ES-I3 (cell line): ENCODE results near the gene KRT7.

Experiments
- H3K36me3 ChIP-seq: 2 replicates; pipeline ENCODE4 v1.6.1; 2013; ENCODE audit warnings: mild to moderate bottlenecking, low read length, control low read depth, moderate library complexity; ENCODE audit not compliant: insufficient read depth
- H3K4me1 ChIP-seq: 2 replicates; pipeline ENCODE4 v1.6.1; 2013; ENCODE audit warnings: mild to moderate bottlenecking, control low read depth, low read length; ENCODE audit not compliant: insufficient read depth
- H3K9ac ChIP-seq: 2 replicates; pipeline ENCODE4 v1.6.1; 2013; ENCODE audit warnings: low read depth, mild to moderate bottlenecking, low read length, moderate library complexity
- H3K9me3 ChIP-seq: 2 replicates; pipeline ENCODE4 v1.6.1; 2013; ENCODE audit warnings: mild to moderate bottlenecking, low read length, moderate library complexity; ENCODE audit not compliant: control insufficient read depth, insufficient read depth

The KRT7 gene

GRCh38 chr12:52267699-52268098 lies 34.7 kb downstream of the KRT7 start:
- H3K4me1 ChIP-seq = peaks cover 4% of the 10 kb centered on the region; the same call in 1 of the 2 replicates
- H3K36me3 ChIP-seq = no peaks in the 10 kb centered on the region
- no peak overlapping the region for H3K9ac ChIP-seq
- H3K9me3 ChIP-seq = no peaks in the 10 kb centered on the region

- H3K4me1 ChIP-seq = peaks cover 4% of the 10 kb centered on the region; the same call in 1 of the 2 replicates
- no peak overlapping the region for H3K9ac ChIP-seq
- H3K9me3 ChIP-seq = no peaks in the 10 kb centered on the region
- H3K36me3 ChIP-seq = no peaks in the 10 kb centered on the region
These were observed 35.2 kb downstream of the KRT7 start for GRCh38 chr12:52268212-52268611.

DNA sequence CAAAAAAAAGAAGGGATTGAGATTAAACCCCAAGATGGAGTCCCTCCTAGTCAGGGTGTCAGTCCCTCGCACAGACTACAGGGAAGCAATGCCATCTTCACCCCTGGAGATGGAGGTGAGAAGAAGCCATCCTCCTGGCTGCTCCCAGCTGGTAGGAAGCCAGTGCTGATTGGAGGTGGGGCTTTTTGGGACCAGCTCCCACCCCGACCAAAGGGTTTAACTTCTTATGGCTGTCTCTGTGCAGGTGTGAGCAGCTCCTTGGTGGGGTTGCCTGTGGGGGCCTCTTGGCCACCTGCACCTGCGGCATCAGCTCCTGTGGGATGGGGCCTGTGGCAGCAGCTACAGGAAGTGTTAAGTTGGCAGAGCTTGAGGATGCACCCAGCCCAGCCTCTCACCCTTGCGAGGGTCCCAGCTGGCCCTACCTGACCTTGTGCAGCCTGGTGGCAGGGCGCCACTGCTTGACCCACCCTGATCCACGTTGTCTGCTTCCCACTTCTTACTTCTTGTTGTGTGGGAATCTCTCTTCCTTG lies 37.6 kb downstream of the KRT7 start:
- peaks cover 4% of the 10 kb centered on the region; the same call in 1 of the 2 replicates for H3K4me1 ChIP-seq
- no peaks in the 10 kb centered on the region for H3K9me3 ChIP-seq

GRCh38 chr12:52271158-52271557 lies 38.1 kb downstream of the KRT7 start:
- Histone ChIP-seq H3K4me1 (peaks cover 4% of the 10 kb centered on the region; the same call in 1 of the 2 replicates), H3K9me3 (no peaks in the 10 kb centered on the region), H3K9ac (no peak overlapping the region)

More for the DNA sequence above, 37.6 kb downstream of the KRT7 start:
- H3K9ac ChIP-seq = no peak overlapping the region
- no peaks in the 10 kb centered on the region for H3K36me3 ChIP-seq

DNA sequence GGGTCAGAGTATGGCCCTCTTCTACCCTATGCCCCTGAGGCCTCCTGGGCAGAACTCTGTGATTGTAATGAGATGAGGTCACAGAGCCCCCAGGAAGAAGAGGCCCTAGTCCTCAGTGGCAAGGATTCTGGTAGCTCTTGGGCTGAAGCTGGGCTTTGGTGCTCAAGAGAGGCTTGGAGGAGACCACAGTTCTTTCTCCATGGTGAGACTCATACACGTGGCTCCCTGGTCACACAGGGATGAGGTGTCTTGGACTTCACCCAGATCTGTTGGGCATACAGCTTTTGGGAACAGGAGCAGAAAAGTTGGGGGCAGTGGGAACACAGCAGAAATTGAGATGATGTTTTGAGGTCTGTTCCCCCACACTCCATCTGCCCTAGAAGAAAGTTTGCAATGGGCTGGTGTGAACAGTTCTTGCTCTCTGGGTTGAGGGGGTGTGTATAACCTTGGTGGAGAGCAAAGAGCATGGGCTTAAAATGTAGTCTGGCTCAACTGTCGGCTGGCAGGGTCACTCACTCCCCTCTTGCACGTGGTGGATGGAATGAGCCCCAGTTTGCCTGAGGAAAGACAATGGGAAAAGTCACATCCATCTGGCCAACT lies 41.6 kb downstream of the KRT7 start, which contains the start of gene KRT86:
TSS of gene KRT86 (plus strand) at position 125 of the 600 bp plus-strand sequence. CDS start 27,272 bp downstream, outside the sequence.
- H3K36me3 ChIP-seq = no peaks in the 10 kb centered on the region
- H3K9ac ChIP-seq = no peak within 1 kb of the TSS
- H3K4me1 ChIP-seq = no peaks in the 10 kb centered on the region
- no peaks in the 10 kb centered on the region for H3K9me3 ChIP-seq

More at GRCh38 chr12:52271158-52271557, 38.1 kb downstream of the KRT7 start:
- H3K36me3 ChIP-seq = no peaks in the 10 kb centered on the region

- Histone ChIP-seq H3K9ac (no peak overlapping the region), H3K36me3 (no peaks in the 10 kb centered on the region), H3K4me1 (no peaks in the 10 kb centered on the region), H3K9me3 (no peaks in the 10 kb centered on the region)
These were observed 42.6 kb downstream of the KRT7 start for GRCh38 chr12:52275686-52276085.

GRCh38 chr12:52277486-52278245 lies 44.6 kb downstream of the KRT7 start:
- Histone ChIP-seq H3K4me1 (no peaks in the 10 kb centered on the region), H3K9me3 (no peaks in the 10 kb centered on the region), H3K9ac (no peak overlapping the region), H3K36me3 (no peaks in the 10 kb centered on the region)

DNA sequence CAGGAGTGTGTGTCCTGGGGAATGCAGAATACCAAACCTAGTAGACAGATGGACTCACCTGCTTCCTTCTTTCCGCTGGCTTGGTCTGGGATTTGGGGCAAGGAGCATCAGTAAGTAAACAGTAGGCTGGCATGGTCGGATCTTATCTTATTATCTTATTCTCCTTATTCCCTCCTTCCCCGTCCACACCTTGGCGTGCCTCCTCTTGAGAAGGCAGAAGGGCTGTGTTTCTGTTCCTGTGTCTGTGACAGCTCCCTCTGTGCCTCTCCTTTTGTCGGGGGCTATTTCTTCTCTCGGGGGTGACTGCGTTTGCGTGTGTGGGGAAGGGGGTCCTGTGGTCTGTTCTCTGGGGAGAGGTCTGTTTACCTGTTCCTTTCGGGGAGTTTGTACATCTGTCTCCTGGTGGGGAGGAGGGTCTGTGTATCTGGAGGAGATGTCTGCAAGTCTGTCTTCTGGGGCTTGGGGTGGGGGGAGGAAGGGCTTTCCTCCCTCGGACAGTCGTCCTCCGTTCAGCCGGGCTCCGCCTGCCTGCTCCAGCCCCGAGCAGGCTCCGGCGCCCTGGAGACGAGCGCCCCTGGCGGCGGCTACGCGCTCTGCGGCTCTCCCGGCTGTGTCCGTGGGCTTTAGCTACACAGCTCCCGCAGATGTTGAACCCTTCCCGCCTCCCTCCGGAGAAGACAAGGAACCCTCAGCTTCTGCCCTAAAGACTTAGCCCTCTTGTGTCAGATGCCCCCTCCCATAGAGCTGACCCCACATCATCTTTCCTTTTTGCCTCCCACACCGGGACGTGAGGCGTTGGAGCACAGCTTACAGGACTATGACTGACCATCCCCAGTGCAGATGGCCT lies 45.8 kb downstream of the KRT7 start:
- no peaks in the 10 kb centered on the region for H3K36me3 ChIP-seq
- peak overlapping the region; percentile 45; the same call in 1 of the 2 replicates for H3K9ac ChIP-seq
- no peaks in the 10 kb centered on the region for H3K4me1 ChIP-seq
- H3K9me3 ChIP-seq = no peaks in the 10 kb centered on the region

DNA sequence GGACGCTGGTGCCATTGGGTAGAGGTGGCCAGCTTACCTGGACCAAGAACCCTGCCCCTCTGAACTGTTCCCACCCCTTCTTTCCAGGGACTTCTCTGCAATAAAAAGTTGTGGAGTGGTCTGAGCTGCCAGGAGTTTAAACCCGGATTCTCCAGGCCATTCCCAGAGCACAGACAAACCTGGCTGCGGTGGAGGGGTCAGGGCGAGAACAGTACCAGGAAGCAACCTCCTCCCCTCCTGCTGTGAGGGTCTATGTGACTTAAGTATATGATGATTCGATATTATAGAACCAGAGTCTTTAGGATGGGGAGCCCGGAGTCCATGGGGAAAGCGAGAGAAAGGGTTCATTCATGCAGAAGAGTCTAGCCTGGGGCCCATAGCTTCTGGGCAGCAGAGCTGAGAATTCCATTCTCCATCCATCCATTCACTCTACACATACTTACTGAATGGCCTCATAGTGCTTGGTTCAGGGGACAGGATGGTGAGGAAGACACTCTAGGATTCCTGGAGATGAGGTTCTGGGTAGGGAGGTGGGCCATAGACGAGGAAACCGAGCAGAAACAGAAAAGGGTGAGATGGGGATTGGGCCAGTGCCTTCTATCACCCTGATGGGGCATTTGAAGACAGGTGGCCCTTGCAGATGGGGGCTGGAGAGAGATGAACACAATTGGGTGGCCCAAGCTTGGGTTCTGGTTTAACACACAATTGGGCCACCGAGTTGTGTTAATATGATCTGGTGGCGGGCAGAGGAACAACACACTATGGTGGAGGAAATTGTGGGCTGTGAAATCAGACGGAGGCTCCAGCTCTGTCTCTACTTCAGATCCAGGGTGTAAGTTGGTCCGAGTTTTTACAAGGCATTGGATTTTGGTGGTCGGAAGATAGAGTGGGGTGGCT lies 46.6 kb downstream of the KRT7 start:
- Histone ChIP-seq H3K36me3 (no peaks in the 10 kb centered on the region), H3K9ac (no peak overlapping the region), H3K4me1 (no peaks in the 10 kb centered on the region), H3K9me3 (no peaks in the 10 kb centered on the region)

DNA sequence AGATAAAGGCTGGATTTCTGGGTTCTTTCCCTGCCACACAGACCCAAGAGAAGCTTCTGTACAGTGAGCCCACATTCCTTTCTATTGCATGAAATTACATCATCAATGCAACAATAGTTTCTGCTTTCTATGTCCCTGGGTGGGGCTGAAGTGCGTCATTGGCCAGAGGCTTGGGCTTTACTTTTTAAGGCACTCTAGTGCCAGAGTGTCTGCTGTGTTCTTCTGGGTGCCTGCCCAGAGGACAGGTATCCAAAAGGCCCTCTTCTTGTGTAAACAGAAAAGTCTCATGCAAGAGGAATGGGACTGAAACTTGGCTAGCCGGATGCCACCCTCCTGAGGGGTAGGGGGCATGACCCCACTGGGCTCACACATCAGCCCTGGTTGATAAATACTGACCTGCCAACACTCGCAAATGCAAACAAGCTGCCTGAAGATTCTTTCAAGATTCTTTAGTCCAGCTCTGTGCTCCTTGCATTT lies 47.3 kb downstream of the KRT7 start:
- Histone ChIP-seq H3K9ac (no peak overlapping the region), H3K4me1 (no peaks in the 10 kb centered on the region), H3K9me3 (no peaks in the 10 kb centered on the region), H3K36me3 (no peaks in the 10 kb centered on the region)

- no peaks in the 10 kb centered on the region for H3K4me1 ChIP-seq
- H3K36me3 ChIP-seq = no peaks in the 10 kb centered on the region
- no peak overlapping the region for H3K9ac ChIP-seq
These were observed 47.9 kb downstream of the KRT7 start for GRCh38 chr12:52280796-52281560.

DNA sequence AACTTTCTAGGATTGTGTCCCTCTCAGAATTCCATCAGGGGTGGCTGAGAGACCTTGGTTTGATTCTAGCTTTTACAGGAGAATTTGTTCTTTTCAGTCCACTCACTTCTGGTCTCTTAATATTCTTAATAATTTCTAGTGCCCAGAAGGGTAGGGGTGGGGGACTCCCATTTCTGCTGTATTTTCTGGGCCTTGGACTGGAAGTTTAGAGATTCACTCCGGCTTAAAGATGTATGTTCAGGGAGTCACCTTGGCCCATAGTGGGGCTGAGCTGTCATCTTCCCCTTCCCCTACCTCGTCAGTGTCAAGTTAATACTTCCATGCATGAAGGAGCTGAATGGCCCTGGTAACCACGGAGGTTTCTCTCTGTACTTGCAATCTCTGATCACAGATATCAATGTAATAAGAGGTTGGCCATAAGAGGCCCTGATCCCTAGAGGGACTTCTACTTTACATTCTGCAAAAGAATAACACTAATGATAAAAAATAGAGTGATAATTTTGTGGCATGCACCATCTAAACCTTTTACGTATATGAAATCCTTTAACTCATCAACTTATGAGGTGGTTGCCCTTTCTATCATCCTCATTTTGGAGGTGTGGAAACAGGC lies 51.6 kb downstream of the KRT7 start:
- Histone ChIP-seq H3K9me3 (no peaks in the 10 kb centered on the region), H3K4me1 (no peaks in the 10 kb centered on the region), H3K36me3 (no peaks in the 10 kb centered on the region), H3K9ac (no peak overlapping the region)

More at GRCh38 chr12:52280796-52281560, 47.9 kb downstream of the KRT7 start:
- H3K9me3 ChIP-seq = no peaks in the 10 kb centered on the region
